GM12892 (cell line): ENCODE data around the gene PPID.
"Not testable (repeated sequence)": the region's sequence is repeated elsewhere in the genome, so short reads cannot be mapped to it uniquely, and the experiment has no call there.

ENCODE experiments used
- DNase-seq: peaks from one replicate; pipeline ENCODE4 v3.0.0; 2011; ENCODE audit not compliant: insufficient read length
- FAIRE-seq: peaks from 2 replicates; lab custom pipeline; 2011; peaks lifted over from hg19 to GRCh38; lab: Jason Lieb, UNC
- POLR2A ChIP-seq: IDR thresholded peaks from 2 replicates; pipeline ENCODE4 v1.6.1; 2011; ENCODE audit warnings: low read depth, low read length, control low read depth
- POLR2AphosphoS5 ChIP-seq: IDR thresholded peaks from 2 replicates; pipeline ENCODE4 v1.6.1; 2011; ENCODE audit warnings: low read depth, low read length, control low read depth
- TAF1 ChIP-seq: IDR thresholded peaks from 2 replicates; pipeline ENCODE4 v1.6.1; 2011; ENCODE audit warnings: low read depth, mild to moderate bottlenecking, control low read depth, low read length, borderline replicate concordance

PPID gene

GRCh38 chr4:158678767-158679166, 44.4 kb downstream of the PPID start:
- FAIRE-seq: no peak
- DNase-seq: no peak
- TF ChIP-seq POLR2A (no peak), TAF1 (no peak), POLR2AphosphoS5 (no peak)

- no peak for TF ChIP-seq POLR2AphosphoS5
- no peak for FAIRE-seq
- DNase-seq: no peak
These were observed 47.1 kb downstream of the PPID start for GRCh38 chr4:158676076-158676475.

- TF ChIP-seq POLR2A: no peak
- TF ChIP-seq POLR2AphosphoS5: no peak
- TF ChIP-seq TAF1: no peak
- DNase-seq: no peak
These were observed 49.6 kb downstream of the PPID start for GRCh38 chr4:158673633-158674032.

GRCh38 chr4:158671915-158672806, 51.0 kb downstream of the PPID start, which contains the start of gene ETFDH:
Gene ETFDH, plus strand, starts transcription at chr4:158672296. Its CDS starts 161 bp downstream, at chr4:158672457.
- FAIRE-seq: peak; percentile 95

More at GRCh38 chr4:158673633-158674032, 49.6 kb downstream of the PPID start:
- FAIRE-seq: no peak

GRCh38 chr4:158671665-158671914, 51.6 kb downstream of the PPID start, which contains the start of gene C4orf46:
Gene C4orf46, minus strand, starts transcription at chr4:158671887. Its CDS starts 86 bp downstream, at chr4:158671801.
- no peak for TF ChIP-seq POLR2AphosphoS5
- TF ChIP-seq TAF1: no peak
- no peak; the same call in 1 of the 2 replicates for TF ChIP-seq POLR2A
- no peak for DNase-seq
- no peak for FAIRE-seq

More at GRCh38 chr4:158671915-158672806, 51.0 kb downstream of the PPID start, which contains the start of gene ETFDH:
- TF ChIP-seq POLR2AphosphoS5 (0 out of 2 replicates have a peak, but pooled peaks have one; percentile 62), TAF1 (peak; percentile 60; the same call in 1 of the 2 replicates), POLR2A (peak; percentile 43; the same call in 1 of the 2 replicates)
- peak; percentile 82 for DNase-seq

GRCh38 chr4:158670975-158671664, 52.1 kb downstream of the PPID start:
- peak; percentile 85; the same call in 1 of the 2 replicates for TF ChIP-seq TAF1
- no peak; the same call in none of the 2 replicates for TF ChIP-seq POLR2A
- peak; percentile 63 for FAIRE-seq
- peak; percentile 20 for DNase-seq

GRCh38 chr4:158669310-158669709, 53.9 kb downstream of the PPID start:
- TF ChIP-seq TAF1: no peak
- TF ChIP-seq POLR2AphosphoS5: no peak
- no peak for TF ChIP-seq POLR2A
- FAIRE-seq (peak; percentile 86), DNase-seq (no peak)

- TF ChIP-seq POLR2A (no peak), POLR2AphosphoS5 (no peak), TAF1 (no peak)
- DNase-seq (peak; percentile 2), FAIRE-seq (no peak)
These were observed 55.5 kb downstream of the PPID start for GRCh38 chr4:158667651-158668198.

- FAIRE-seq (no peak), DNase-seq (no peak)
- TF ChIP-seq POLR2A (no peak), POLR2AphosphoS5 (no peak), TAF1 (no peak)
These were observed 56.3 kb downstream of the PPID start for GRCh38 chr4:158666892-158667291.

- no peak for DNase-seq
- no peak for FAIRE-seq
- no peak for TF ChIP-seq POLR2A
- TF ChIP-seq TAF1: no peak
- TF ChIP-seq POLR2AphosphoS5: no peak
These were observed 58.4 kb downstream of the PPID start for GRCh38 chr4:158664806-158665205.

- FAIRE-seq, DNase-seq: not testable (repeated sequence)
These were observed 59.2 kb downstream of the PPID start for GRCh38 chr4:158663707-158664625.

GRCh38 chr4:158663255-158663654, 59.9 kb downstream of the PPID start:
- FAIRE-seq, DNase-seq: not testable (repeated sequence)
